Adipocyte (in vitro differentiated cells): ENCODE results near the gene SMPD2.
A peak's percentile ranks its signal among the peaks of the same experiment; 100 is the strongest.

Experiments
- DNase-seq: peaks from one replicate; pipeline ENCODE4 v3.0.0-alpha.2; 2015; ENCODE audit warnings: low read depth
- H3K27me3 ChIP-seq: replicated peaks from 2 replicates; pipeline ENCODE4 v1.7.0; 2013; ENCODE audit warnings: mild to moderate bottlenecking, low read length, moderate library complexity; ENCODE audit not compliant: control insufficient read depth, insufficient read depth
- H3K36me3 ChIP-seq: 2 replicates; pipeline ENCODE4 v1.7.0; 2013; ENCODE audit warnings: low read length, mild to moderate bottlenecking, moderate library complexity; ENCODE audit not compliant: control insufficient read depth, insufficient read depth, severe bottlenecking
- H3K4me1 ChIP-seq: 2 replicates; pipeline ENCODE4 v1.7.0; 2013; ENCODE audit warnings: mild to moderate bottlenecking, low read length, moderate library complexity; ENCODE audit not compliant: control insufficient read depth, insufficient read depth
- H3K4me3 ChIP-seq: 2 replicates; pipeline ENCODE4 v1.7.0; 2013; ENCODE audit warnings: mild to moderate bottlenecking, low read length, moderate library complexity
- H3K9ac ChIP-seq: 2 replicates; pipeline ENCODE4 v1.7.0; 2013; ENCODE audit warnings: mild to moderate bottlenecking, low read length, moderate library complexity
- H3K9me3 ChIP-seq: 2 replicates; pipeline ENCODE4 v1.7.0; 2013; ENCODE audit warnings: mild to moderate bottlenecking, low read length, moderate library complexity; ENCODE audit not compliant: control insufficient read depth

SMPD2 gene

GRCh38 chr6:109467696-109468095 is 27.2 kb downstream of the SMPD2 start:
- no peak for DNase-seq
- Histone ChIP-seq H3K4me1 (no peaks in the 10 kb centered on the region), H3K27me3 (no peaks in the 10 kb centered on the region), H3K9me3 (no peaks in the 10 kb centered on the region), H3K4me3 (no peak overlapping the region), H3K36me3 (peaks cover 98% of the 10 kb centered on the region), H3K9ac (no peak overlapping the region)

- Histone ChIP-seq H3K4me3 (no peak overlapping the region), H3K9me3 (no peaks in the 10 kb centered on the region), H3K4me1 (no peaks in the 10 kb centered on the region), H3K27me3 (no peaks in the 10 kb centered on the region), H3K36me3 (peaks cover 98% of the 10 kb centered on the region), H3K9ac (no peak overlapping the region)
- no peak for DNase-seq
Measured at GRCh38 chr6:109469591-109470189, 29.2 kb downstream of the SMPD2 start.

- H3K27me3 ChIP-seq, result no peaks in the 10 kb centered on the region
- no peaks in the 10 kb centered on the region for H3K9me3 ChIP-seq
- no peak overlapping the region for H3K9ac ChIP-seq
- H3K4me1 ChIP-seq, result no peaks in the 10 kb centered on the region
- peaks cover 98% of the 10 kb centered on the region for H3K36me3 ChIP-seq
- H3K4me3 ChIP-seq, result no peak overlapping the region
- DNase-seq, result no peak
Measured at GRCh38 chr6:109471105-109471810, 30.7 kb downstream of the SMPD2 start.

GRCh38 chr6:109472132-109472995 is 31.8 kb downstream of the SMPD2 start:
- H3K9me3 ChIP-seq, result no peaks in the 10 kb centered on the region
- no peak overlapping the region for H3K4me3 ChIP-seq
- H3K36me3 ChIP-seq, result peaks cover 93% of the 10 kb centered on the region
- no peak for DNase-seq
- H3K9ac ChIP-seq, result no peak overlapping the region
- H3K4me1 ChIP-seq, result peaks cover 6% of the 10 kb centered on the region
- no peaks in the 10 kb centered on the region for H3K27me3 ChIP-seq

- no peaks in the 10 kb centered on the region for H3K9me3 ChIP-seq
- DNase-seq, result no peak
- H3K36me3 ChIP-seq, result peaks cover 89% of the 10 kb centered on the region
Measured at GRCh38 chr6:109473120-109473519, 32.6 kb downstream of the SMPD2 start.

GRCh38 chr6:109474995-109475394 is 34.5 kb downstream of the SMPD2 start:
- Histone ChIP-seq H3K4me3 (no peak overlapping the region), H3K9ac (no peak overlapping the region), H3K36me3 (peaks cover 71% of the 10 kb centered on the region), H3K9me3 (no peaks in the 10 kb centered on the region), H3K27me3 (no peaks in the 10 kb centered on the region), H3K4me1 (peaks cover 29% of the 10 kb centered on the region)
- DNase-seq, result no peak

More at GRCh38 chr6:109473120-109473519, 32.6 kb downstream of the SMPD2 start:
- Histone ChIP-seq H3K4me1 (peaks cover 14% of the 10 kb centered on the region), H3K27me3 (no peaks in the 10 kb centered on the region), H3K9ac (no peak overlapping the region), H3K4me3 (no peak overlapping the region)

- Histone ChIP-seq H3K9me3 (no peaks in the 10 kb centered on the region), H3K36me3 (peaks cover 68% of the 10 kb centered on the region), H3K9ac (no peak overlapping the region), H3K4me1 (peaks cover 34% of the 10 kb centered on the region), H3K27me3 (no peaks in the 10 kb centered on the region), H3K4me3 (no peak overlapping the region)
- DNase-seq, result no peak
Measured at GRCh38 chr6:109475625-109476024, 35.1 kb downstream of the SMPD2 start.

GRCh38 chr6:109477184-109477583 is 36.7 kb downstream of the SMPD2 start:
- Histone ChIP-seq H3K36me3 (peaks cover 66% of the 10 kb centered on the region), H3K9me3 (no peaks in the 10 kb centered on the region), H3K9ac (no peak overlapping the region), H3K27me3 (no peaks in the 10 kb centered on the region), H3K4me1 (peaks cover 49% of the 10 kb centered on the region), H3K4me3 (peak overlapping the region; percentile 71)
- no peak for DNase-seq

- no peaks in the 10 kb centered on the region for H3K27me3 ChIP-seq
- H3K36me3 ChIP-seq, result peaks cover 61% of the 10 kb centered on the region
- H3K4me3 ChIP-seq, result peak overlapping the region; percentile 71
- H3K9me3 ChIP-seq, result no peaks in the 10 kb centered on the region
- H3K4me1 ChIP-seq, result peaks cover 49% of the 10 kb centered on the region
- peak overlapping the region; percentile 75 for H3K9ac ChIP-seq
- DNase-seq, result no peak
Measured at GRCh38 chr6:109477725-109478124, 37.2 kb downstream of the SMPD2 start.

- no peak for DNase-seq
- Histone ChIP-seq H3K4me3 (peak overlapping the region; percentile 71), H3K4me1 (peaks cover 49% of the 10 kb centered on the region), H3K9me3 (no peaks in the 10 kb centered on the region), H3K36me3 (peaks cover 55% of the 10 kb centered on the region), H3K27me3 (no peaks in the 10 kb centered on the region), H3K9ac (peak overlapping the region; percentile 75)
Measured at GRCh38 chr6:109478222-109478805, 37.8 kb downstream of the SMPD2 start.
